Measurements from ENCODE around the gene SRGAP2C.
"Not testable (repeated sequence)": the region's sequence is repeated elsewhere in the genome, so short reads cannot be mapped to it uniquely, and the experiment has no call there.

Gene SRGAP2C

DNA sequence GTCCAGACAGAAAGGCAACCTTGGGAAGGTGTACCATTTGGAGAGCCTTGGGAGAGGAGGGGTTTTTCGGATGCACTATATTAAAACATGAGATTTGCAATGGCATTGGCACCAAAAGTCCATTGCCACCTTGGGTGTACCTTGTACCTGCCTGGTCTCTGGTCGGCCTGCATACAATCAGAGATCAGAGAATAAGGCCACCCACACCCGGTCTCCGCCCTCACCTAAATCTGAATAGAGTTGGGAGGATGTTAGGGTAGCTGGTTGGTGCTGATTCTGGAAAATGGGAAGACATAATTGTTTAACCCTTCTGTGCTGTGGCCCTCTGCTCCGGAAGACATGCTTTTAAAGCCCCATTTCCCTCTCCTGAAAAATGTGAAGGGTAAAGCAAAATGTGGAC is 3.1 kb downstream of the SRGAP2C start:
- H3K9ac ChIP-seq (ENCODE audit: low read depth in 1 of 2, low read length in 2 of 2); H3K4me3 ChIP-seq (ENCODE audit: low read depth in 1 of 2, low read length in 2 of 2): not testable (repeated sequence)

DNA sequence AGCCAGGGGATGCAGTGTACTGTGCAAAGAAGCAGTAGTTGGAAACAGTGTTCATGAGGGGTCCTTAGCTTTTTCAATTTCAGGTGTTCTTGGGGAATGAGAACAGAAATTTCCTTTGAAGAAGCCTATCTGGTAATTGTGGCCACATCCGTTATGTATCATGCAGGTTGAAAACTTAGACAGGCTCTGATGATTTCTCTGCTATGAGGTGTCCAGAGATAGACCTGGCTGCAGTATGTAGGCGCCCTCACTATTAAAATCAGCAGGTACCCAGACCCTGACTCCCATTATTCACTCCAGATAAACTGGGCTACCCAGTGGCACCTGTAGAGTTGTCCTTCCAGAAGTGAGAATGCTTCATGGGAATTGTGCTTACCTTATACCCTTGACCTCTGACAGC is 7.7 kb downstream of the SRGAP2C start:
- H3K4me1 ChIP-seq (ENCODE audit: control insufficient read depth in 1 of 2, insufficient read depth in 2 of 2, low read length in 2 of 2); H3K9me3 ChIP-seq (ENCODE audit: control insufficient read depth in 1 of 2, low read length in 2 of 2); H3K36me3 ChIP-seq (ENCODE audit: control insufficient read depth in 1 of 2, insufficient read depth in 2 of 2, low read length in 2 of 2); H3K4me3 ChIP-seq (ENCODE audit: low read depth in 1 of 2, low read length in 2 of 2); H3K9ac ChIP-seq (ENCODE audit: low read depth in 1 of 2, low read length in 2 of 2); H3K27ac ChIP-seq (ENCODE audit: low read depth, low read length); H3K27me3 ChIP-seq (ENCODE audit: control insufficient read depth in 1 of 2, insufficient read depth in 2 of 2, low read length in 2 of 2): not testable (repeated sequence)

More for the DNA sequence above, 3.1 kb downstream of the SRGAP2C start:
- not testable (repeated sequence) for H3K4me1 ChIP-seq (ENCODE audit: control insufficient read depth in 1 of 2, insufficient read depth in 2 of 2, low read length in 2 of 2); H3K27me3 ChIP-seq (ENCODE audit: control insufficient read depth in 1 of 2, insufficient read depth in 2 of 2, low read length in 2 of 2); H3K27ac ChIP-seq (ENCODE audit: low read depth, low read length); H3K9me3 ChIP-seq (ENCODE audit: control insufficient read depth in 1 of 2, low read length in 2 of 2); H3K36me3 ChIP-seq (ENCODE audit: control insufficient read depth in 1 of 2, insufficient read depth in 2 of 2, low read length in 2 of 2)

DNA sequence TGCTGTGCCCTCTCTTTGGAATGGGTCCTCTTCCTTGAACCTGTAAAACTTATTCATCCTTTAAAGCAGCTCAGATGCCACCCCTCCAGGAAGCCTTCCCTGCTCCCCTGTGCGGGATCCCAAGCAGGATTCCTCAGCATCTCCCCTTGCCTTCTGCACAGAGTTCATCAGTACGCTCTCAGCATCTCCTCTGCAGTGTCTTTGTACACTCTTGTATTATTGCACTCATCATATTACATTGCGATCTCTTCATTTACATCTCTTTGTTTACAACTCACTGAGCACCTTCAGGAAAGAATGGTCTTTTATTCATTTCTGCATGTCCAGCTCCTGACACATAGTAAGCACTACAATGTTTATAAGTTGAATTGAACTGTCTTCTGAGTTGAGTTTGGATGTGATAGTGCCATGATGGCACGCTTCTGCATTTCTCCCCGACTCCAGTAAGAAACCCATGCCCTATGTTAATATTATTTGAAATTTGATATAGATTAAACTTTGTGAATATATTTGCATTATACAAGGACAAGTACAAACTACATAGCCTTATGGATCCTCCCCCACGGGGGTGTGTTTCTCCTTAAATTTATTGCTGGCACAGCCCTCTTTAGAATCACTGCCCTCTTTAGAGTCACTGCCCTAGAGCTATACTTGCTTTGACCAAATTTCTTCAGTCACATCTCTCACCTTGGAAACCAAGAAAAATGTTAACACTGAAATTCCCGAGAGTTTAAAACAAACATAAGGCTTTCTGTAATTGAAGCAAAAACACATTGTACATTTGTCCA is 12.5 kb downstream of the SRGAP2C start:
- not testable (repeated sequence) for H3K9ac ChIP-seq (ENCODE audit: low read depth in 1 of 2, low read length in 2 of 2); H3K27ac ChIP-seq (ENCODE audit: low read depth, low read length); H3K27me3 ChIP-seq (ENCODE audit: control insufficient read depth in 1 of 2, insufficient read depth in 2 of 2, low read length in 2 of 2); H3K4me1 ChIP-seq (ENCODE audit: control insufficient read depth in 1 of 2, insufficient read depth in 2 of 2, low read length in 2 of 2); H3K9me3 ChIP-seq (ENCODE audit: control insufficient read depth in 1 of 2, low read length in 2 of 2); H3K4me3 ChIP-seq (ENCODE audit: low read depth in 1 of 2, low read length in 2 of 2); H3K36me3 ChIP-seq (ENCODE audit: control insufficient read depth in 1 of 2, insufficient read depth in 2 of 2, low read length in 2 of 2)

DNA sequence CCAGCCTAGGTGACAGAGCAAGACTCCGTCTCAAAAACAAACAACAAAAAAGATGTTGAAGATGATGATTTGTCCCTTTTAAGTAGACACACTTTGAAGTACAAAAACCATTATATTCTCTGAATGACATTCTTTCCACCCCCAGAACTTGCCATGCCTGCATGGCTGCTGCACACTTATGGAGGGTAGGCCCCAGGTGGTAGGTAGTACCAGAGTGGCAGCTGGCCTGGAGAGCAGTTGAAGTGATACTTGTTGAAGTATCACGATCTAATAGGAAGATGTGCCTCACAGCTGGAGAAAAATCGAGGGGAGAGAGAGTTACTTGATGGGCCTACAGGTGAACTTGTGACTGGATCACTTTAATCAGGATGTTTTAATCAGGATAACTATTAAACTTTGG is 15.0 kb downstream of the SRGAP2C start:
- not testable (repeated sequence) for H3K4me1 ChIP-seq (ENCODE audit: control insufficient read depth in 1 of 2, insufficient read depth in 2 of 2, low read length in 2 of 2); H3K9ac ChIP-seq (ENCODE audit: low read depth in 1 of 2, low read length in 2 of 2)

DNA sequence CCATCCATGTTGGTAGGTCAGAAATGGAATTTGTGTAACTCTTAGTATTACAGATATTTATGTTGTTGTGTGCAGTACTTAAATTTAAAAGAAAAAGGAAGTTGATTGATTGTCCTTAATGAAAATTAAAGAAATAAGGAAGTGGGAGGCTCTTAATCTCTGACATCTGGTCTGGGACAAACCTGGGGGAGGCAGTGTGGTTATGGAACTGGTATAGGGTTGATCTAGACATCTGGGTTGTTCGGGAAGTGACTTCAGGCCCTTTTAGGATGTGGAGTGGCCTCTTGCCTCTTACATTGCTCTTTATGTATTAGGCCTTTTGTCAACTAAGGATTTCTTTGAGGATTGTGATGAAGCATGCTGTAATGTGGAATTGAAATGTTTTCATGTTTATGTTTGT is 15.5 kb downstream of the SRGAP2C start:
- H3K4me3 ChIP-seq (ENCODE audit: low read depth in 1 of 2, low read length in 2 of 2); H3K9ac ChIP-seq (ENCODE audit: low read depth in 1 of 2, low read length in 2 of 2); H3K4me1 ChIP-seq (ENCODE audit: control insufficient read depth in 1 of 2, insufficient read depth in 2 of 2, low read length in 2 of 2); H3K27ac ChIP-seq (ENCODE audit: low read depth, low read length); H3K27me3 ChIP-seq (ENCODE audit: control insufficient read depth in 1 of 2, insufficient read depth in 2 of 2, low read length in 2 of 2); H3K36me3 ChIP-seq (ENCODE audit: control insufficient read depth in 1 of 2, insufficient read depth in 2 of 2, low read length in 2 of 2); H3K9me3 ChIP-seq (ENCODE audit: control insufficient read depth in 1 of 2, low read length in 2 of 2): not testable (repeated sequence)

More for the DNA sequence above, 15.0 kb downstream of the SRGAP2C start:
- H3K36me3 ChIP-seq (ENCODE audit: control insufficient read depth in 1 of 2, insufficient read depth in 2 of 2, low read length in 2 of 2); H3K4me3 ChIP-seq (ENCODE audit: low read depth in 1 of 2, low read length in 2 of 2); H3K27me3 ChIP-seq (ENCODE audit: control insufficient read depth in 1 of 2, insufficient read depth in 2 of 2, low read length in 2 of 2); H3K27ac ChIP-seq (ENCODE audit: low read depth, low read length); H3K9me3 ChIP-seq (ENCODE audit: control insufficient read depth in 1 of 2, low read length in 2 of 2): not testable (repeated sequence)

DNA sequence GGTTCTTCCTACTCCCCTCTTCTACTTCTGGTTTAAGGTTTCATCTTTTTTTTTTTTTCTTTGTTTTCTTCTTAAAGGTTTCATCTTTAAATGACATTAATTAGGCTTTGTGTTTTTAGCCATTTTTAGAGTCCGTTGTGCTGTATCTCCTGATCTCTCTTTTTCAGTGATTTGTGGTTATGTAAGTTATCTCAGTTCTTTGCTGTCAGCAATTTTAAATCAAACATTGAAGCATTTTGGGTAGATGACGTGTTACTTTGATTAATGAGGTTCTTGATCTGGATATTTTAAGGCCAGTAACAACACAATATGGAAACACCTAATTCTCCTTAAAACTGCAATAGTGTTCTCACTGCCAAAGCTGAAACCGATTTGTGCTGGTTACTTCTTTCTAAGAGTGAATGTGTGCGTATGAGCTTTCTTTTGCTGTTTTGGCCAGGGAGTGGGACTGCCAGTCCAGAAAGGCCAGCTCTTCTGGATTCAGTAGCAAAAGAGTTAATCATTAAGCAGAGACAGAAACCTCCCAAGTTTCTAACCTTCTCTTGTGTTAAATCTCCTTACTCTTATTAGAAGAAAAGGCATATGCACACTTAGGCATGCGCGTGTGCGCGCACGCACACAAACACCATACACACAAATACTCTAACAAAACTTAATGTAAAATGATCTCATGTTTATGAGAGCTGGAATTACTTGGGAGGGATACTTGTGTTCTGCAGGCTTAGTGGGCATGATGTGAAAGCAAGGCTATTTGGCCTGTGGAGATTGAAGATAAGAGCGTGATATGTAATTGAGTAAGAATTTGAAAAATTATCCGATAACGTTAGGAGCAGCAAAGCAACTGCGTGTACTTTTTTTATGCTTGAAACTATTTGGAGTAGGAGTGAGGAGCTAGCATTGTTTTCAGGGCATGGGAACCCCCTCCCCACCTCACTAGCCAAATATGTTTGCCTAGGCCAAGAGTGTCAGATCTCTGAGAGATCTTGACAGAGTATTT is 16.5 kb downstream of the SRGAP2C start:
- not testable (repeated sequence) for H3K9ac ChIP-seq (ENCODE audit: low read depth in 1 of 2, low read length in 2 of 2); H3K27ac ChIP-seq (ENCODE audit: low read depth, low read length); H3K9me3 ChIP-seq (ENCODE audit: control insufficient read depth in 1 of 2, low read length in 2 of 2); H3K4me3 ChIP-seq (ENCODE audit: low read depth in 1 of 2, low read length in 2 of 2); H3K4me1 ChIP-seq (ENCODE audit: control insufficient read depth in 1 of 2, insufficient read depth in 2 of 2, low read length in 2 of 2); H3K27me3 ChIP-seq (ENCODE audit: control insufficient read depth in 1 of 2, insufficient read depth in 2 of 2, low read length in 2 of 2); H3K36me3 ChIP-seq (ENCODE audit: control insufficient read depth in 1 of 2, insufficient read depth in 2 of 2, low read length in 2 of 2)

DNA sequence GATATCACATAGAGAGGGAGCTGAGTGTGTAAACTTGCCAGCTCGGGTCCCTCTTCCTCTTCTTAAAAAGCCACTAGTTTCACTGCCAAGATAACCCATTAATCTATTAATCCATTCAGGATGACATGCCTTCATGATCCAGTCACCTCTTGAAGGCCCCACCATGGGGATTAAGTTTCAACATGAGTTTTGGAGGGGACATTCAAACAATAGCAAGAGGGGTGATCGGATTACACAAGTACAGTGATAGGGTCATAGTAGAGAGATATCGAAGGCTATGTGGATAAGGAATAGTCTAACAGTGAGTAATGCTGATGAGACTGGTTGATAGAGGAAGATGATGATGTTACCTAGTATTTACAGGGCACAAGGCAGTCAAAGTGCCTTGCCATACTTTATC is 18.2 kb downstream of the SRGAP2C start:
- H3K4me1 ChIP-seq (ENCODE audit: control insufficient read depth in 1 of 2, insufficient read depth in 2 of 2, low read length in 2 of 2); H3K9me3 ChIP-seq (ENCODE audit: control insufficient read depth in 1 of 2, low read length in 2 of 2); H3K9ac ChIP-seq (ENCODE audit: low read depth in 1 of 2, low read length in 2 of 2); H3K27me3 ChIP-seq (ENCODE audit: control insufficient read depth in 1 of 2, insufficient read depth in 2 of 2, low read length in 2 of 2); H3K4me3 ChIP-seq (ENCODE audit: low read depth in 1 of 2, low read length in 2 of 2); H3K36me3 ChIP-seq (ENCODE audit: control insufficient read depth in 1 of 2, insufficient read depth in 2 of 2, low read length in 2 of 2); H3K27ac ChIP-seq (ENCODE audit: low read depth, low read length): not testable (repeated sequence)

DNA sequence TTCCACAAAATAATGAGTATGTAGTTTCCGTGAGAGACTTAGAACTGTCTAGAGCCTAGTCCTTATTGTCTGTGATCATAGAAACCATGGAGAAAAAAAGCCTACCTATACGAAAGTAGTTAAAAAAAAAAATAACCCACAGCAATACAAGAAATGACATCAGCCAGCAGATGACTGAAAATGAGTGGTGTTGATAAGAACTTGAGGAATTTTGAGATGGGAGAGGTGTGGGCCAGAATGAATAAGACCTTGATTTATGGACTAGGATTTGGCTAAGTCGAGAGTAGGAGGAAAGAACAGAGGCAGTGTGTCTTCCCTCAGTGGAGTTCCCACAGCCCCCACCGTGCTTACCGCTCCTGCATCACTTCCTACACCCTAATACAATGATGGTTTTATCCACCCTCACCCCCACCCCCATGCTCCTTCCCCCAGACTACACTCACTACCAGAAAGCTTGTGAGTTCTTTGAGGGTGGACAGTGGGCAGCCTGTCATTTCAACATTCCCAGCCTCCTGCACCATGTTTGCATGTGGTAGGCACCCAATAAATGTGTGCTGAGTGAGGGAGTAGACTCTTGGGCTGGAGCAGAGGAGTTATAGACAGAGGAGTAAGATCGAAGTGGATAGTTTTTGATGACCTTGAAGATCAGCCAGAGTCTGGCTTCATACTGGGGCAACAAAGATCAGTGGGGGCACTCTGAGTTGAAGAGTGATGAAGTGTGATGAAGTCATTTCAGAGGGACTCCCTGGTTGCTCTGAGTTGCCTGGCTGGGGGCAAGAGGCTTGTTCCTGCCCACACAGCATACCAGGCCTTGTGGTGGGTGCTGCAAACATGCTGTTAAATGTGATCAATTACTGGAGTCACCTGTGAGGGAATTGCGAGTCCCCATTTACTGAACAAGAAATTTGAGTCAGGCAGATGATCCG is 21.3 kb downstream of the SRGAP2C start:
- not testable (repeated sequence) for H3K27ac ChIP-seq (ENCODE audit: low read depth, low read length); H3K9me3 ChIP-seq (ENCODE audit: control insufficient read depth in 1 of 2, low read length in 2 of 2); H3K27me3 ChIP-seq (ENCODE audit: control insufficient read depth in 1 of 2, insufficient read depth in 2 of 2, low read length in 2 of 2); H3K4me3 ChIP-seq (ENCODE audit: low read depth in 1 of 2, low read length in 2 of 2); H3K9ac ChIP-seq (ENCODE audit: low read depth in 1 of 2, low read length in 2 of 2); H3K4me1 ChIP-seq (ENCODE audit: control insufficient read depth in 1 of 2, insufficient read depth in 2 of 2, low read length in 2 of 2); H3K36me3 ChIP-seq (ENCODE audit: control insufficient read depth in 1 of 2, insufficient read depth in 2 of 2, low read length in 2 of 2)

DNA sequence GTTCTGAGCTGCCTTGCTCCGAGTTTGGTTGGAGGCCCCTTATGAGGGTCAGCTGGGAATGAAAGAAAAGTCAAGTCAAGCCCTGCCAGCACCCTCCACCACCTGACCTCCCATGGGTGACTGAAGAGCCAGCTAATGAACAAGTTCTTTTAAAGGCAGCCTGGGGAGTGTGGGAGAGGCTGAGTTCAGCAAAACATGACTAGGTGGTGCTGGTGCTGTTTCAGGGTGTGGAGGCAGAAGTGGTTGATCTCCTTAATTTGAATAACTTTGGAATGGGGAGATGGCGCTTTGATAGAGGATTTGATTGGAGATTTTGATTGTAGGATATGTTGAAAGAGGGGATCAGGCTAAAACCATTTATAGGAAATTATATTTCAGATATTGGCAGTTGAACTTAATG is 22.6 kb downstream of the SRGAP2C start:
- H3K27me3 ChIP-seq (ENCODE audit: control insufficient read depth in 1 of 2, insufficient read depth in 2 of 2, low read length in 2 of 2); H3K36me3 ChIP-seq (ENCODE audit: control insufficient read depth in 1 of 2, insufficient read depth in 2 of 2, low read length in 2 of 2); H3K9ac ChIP-seq (ENCODE audit: low read depth in 1 of 2, low read length in 2 of 2); H3K4me1 ChIP-seq (ENCODE audit: control insufficient read depth in 1 of 2, insufficient read depth in 2 of 2, low read length in 2 of 2); H3K4me3 ChIP-seq (ENCODE audit: low read depth in 1 of 2, low read length in 2 of 2); H3K9me3 ChIP-seq (ENCODE audit: control insufficient read depth in 1 of 2, low read length in 2 of 2); H3K27ac ChIP-seq (ENCODE audit: low read depth, low read length): not testable (repeated sequence)

DNA sequence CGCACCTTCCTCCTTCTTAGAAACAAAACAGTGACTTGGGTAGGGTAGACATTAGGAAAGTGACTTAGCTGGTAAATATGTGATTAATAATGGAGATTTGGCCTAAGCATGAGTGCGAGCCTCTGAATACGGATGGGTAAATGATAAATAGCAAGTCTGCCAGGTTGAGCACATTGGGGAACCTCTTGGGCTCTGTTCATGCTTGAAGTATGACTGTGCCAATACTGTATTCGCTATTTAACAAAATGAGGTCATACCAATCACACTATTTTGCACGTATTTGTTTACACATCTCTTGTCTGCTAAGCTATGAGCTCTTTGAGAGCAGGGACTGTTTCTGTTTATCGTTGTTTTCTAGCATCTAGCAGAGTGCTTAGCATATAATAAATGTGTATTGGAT is 23.6 kb downstream of the SRGAP2C start:
- not testable (repeated sequence) for H3K27ac ChIP-seq (ENCODE audit: low read depth, low read length); H3K27me3 ChIP-seq (ENCODE audit: control insufficient read depth in 1 of 2, insufficient read depth in 2 of 2, low read length in 2 of 2); H3K9ac ChIP-seq (ENCODE audit: low read depth in 1 of 2, low read length in 2 of 2); H3K4me1 ChIP-seq (ENCODE audit: control insufficient read depth in 1 of 2, insufficient read depth in 2 of 2, low read length in 2 of 2); H3K4me3 ChIP-seq (ENCODE audit: low read depth in 1 of 2, low read length in 2 of 2); H3K36me3 ChIP-seq (ENCODE audit: control insufficient read depth in 1 of 2, insufficient read depth in 2 of 2, low read length in 2 of 2); H3K9me3 ChIP-seq (ENCODE audit: control insufficient read depth in 1 of 2, low read length in 2 of 2)

Measured in duodenal mucosa (tissue), 2 donors.